ENCODE measurements around the gene UPB1.

UPB1 gene

GRCh38 chr22:24455039-24455438 lies 40.1 kb upstream of the UPB1 start:
- no peak for TF ChIP-seq CTCF (IDR thresholded peaks at IDR 0.05; ENCODE audit: low read length, missing control alignments)
- no peak overlapping the region for H3K4me3 ChIP-seq (replicated peaks; ENCODE audit: low read depth, low read length)
- no peak for DNase-seq (ENCODE audit: low read depth)

GRCh38 chr22:24455751-24456426 lies 39.2 kb upstream of the UPB1 start:
- no peak overlapping the region for H3K4me3 ChIP-seq (replicated peaks; ENCODE audit: low read depth, low read length)
- no peak for TF ChIP-seq CTCF (IDR thresholded peaks at IDR 0.05; ENCODE audit: low read length, missing control alignments)
- DNase-seq (ENCODE audit: low read depth) = no peak

GRCh38 chr22:24457894-24458420 lies 37.2 kb upstream of the UPB1 start:
- no peak overlapping the region for H3K4me3 ChIP-seq (replicated peaks; ENCODE audit: low read depth, low read length)
- TF ChIP-seq CTCF (IDR thresholded peaks at IDR 0.05; ENCODE audit: low read length, missing control alignments) = no peak
- DNase-seq (ENCODE audit: low read depth) = no peak

GRCh38 chr22:24459911-24460310 lies 35.2 kb upstream of the UPB1 start:
- no peak overlapping the region for H3K4me3 ChIP-seq (replicated peaks; ENCODE audit: low read depth, low read length)
- TF ChIP-seq CTCF (IDR thresholded peaks at IDR 0.05; ENCODE audit: low read length, missing control alignments) = no peak
- DNase-seq (ENCODE audit: low read depth) = no peak

- TF ChIP-seq CTCF (IDR thresholded peaks at IDR 0.05; ENCODE audit: low read length, missing control alignments) = no peak
- DNase-seq (ENCODE audit: low read depth) = no peak
- H3K4me3 ChIP-seq (replicated peaks; ENCODE audit: low read depth, low read length) = no peak overlapping the region
Measured at GRCh38 chr22:24460418-24461089, 34.6 kb upstream of the UPB1 start.

- no peak overlapping the region for H3K4me3 ChIP-seq (replicated peaks; ENCODE audit: low read depth, low read length)
- no peak for DNase-seq (ENCODE audit: low read depth)
- no peak for TF ChIP-seq CTCF (IDR thresholded peaks at IDR 0.05; ENCODE audit: low read length, missing control alignments)
Measured at GRCh38 chr22:24463071-24463760, 31.9 kb upstream of the UPB1 start.
